ENCODE data around the gene PTX4. TPM values are rescaled to one million over a fixed set of nuclear protein-coding genes. Genes with fewer than 3 reads are reported as not detected.

PTX4 gene
- total and polyA plus RNA-seq, 4 donors: 0.08 to 0.61 TPM; not detected in 2

- H3K9me3 ChIP-seq (ENCODE audit: control insufficient read depth in 4 of 4, low read length in 3 of 4): no peaks in the 10 kb centered on the region
- 95% methylated on average over 41 of the region's 41 CpGs for WGBS
Measured at GRCh38 chr16:1446296-1447080, 42.3 kb downstream of the PTX4 start.

More at GRCh38 chr16:1446296-1447080, 42.3 kb downstream of the PTX4 start:
- Histone ChIP-seq H3K4me1 (ENCODE audit: control insufficient read depth in 4 of 4, insufficient read depth in 4 of 4, low read length in 3 of 4) (no peaks in the 10 kb centered on the region), H3K9ac (ENCODE audit: low read depth in 1 of 2, low read length in 2 of 2) (no peak overlapping the region), H3K36me3 (ENCODE audit: control insufficient read depth in 4 of 4, insufficient read depth in 3 of 4, low read depth in 1 of 4, low read length in 3 of 4) (peaks cover 0 to 26% (median 6%) of the 10 kb centered on the region in 4 donors), H3K27ac (ENCODE audit: low read depth in 1 of 2, low read length in 2 of 2) (no peak overlapping the region), H3K4me3 (ENCODE audit: low read depth in 1 of 3, low read length in 3 of 3) (no peak overlapping the region), H3K27me3 (ENCODE audit: control insufficient read depth in 4 of 4, insufficient read depth in 4 of 4, low read length in 3 of 4) (no peaks in the 10 kb centered on the region)
- DNase-seq (ENCODE audit: low spot score): no peak
- TF ChIP-seq FOXA2 (IDR thresholded peaks at IDR 0.05): no peak
- TF ChIP-seq MAX (IDR thresholded peaks at IDR 0.05): no peak
- TF ChIP-seq HNF4A (conservative IDR thresholded peaks at IDR 0.05): no peak
- TF ChIP-seq TAF1 (conservative IDR thresholded peaks at IDR 0.05): no peak
- TF ChIP-seq JUND (IDR thresholded peaks at IDR 0.05): no peak
- no peak for TF ChIP-seq NR2F2 (IDR thresholded peaks at IDR 0.05)
- no peak for TF ChIP-seq FOXA1 (IDR thresholded peaks at IDR 0.05)
- no peak for TF ChIP-seq GABPA (IDR thresholded peaks at IDR 0.05 in 1 of 2, conservative IDR thresholded peaks at IDR 0.05 in 1 of 2)
- no peak for TF ChIP-seq RAD21 (IDR thresholded peaks at IDR 0.05)
- TF ChIP-seq YY1 (IDR thresholded peaks at IDR 0.05): no peak
- TF ChIP-seq EGR1 (IDR thresholded peaks at IDR 0.05; ENCODE audit: low read depth in 2 of 2): no peak
- TF ChIP-seq REST (IDR thresholded peaks at IDR 0.05): no peak
- no peak for TF ChIP-seq RXRA (IDR thresholded peaks at IDR 0.05)
- no peak for TF ChIP-seq ZBTB33 (IDR thresholded peaks at IDR 0.05)
- no peak for TF ChIP-seq HNF4G (IDR thresholded peaks at IDR 0.05)
- TF ChIP-seq SP1 (IDR thresholded peaks at IDR 0.05): no peak
- TF ChIP-seq ATF3 (IDR thresholded peaks at IDR 0.05): no peak
- TF ChIP-seq CTCF (IDR thresholded peaks at IDR 0.05; ENCODE audit: low read depth, low read length, missing input control): no peak

Data from liver (tissue), 9 donors.